Colonic mucosa (tissue), 4 donors: Measurements from ENCODE around the gene OR2S2. TPM values are rescaled to one million over a fixed set of nuclear protein-coding genes. Genes with fewer than 3 reads are reported as not detected.
"Not testable (repeated sequence)": the region's sequence is repeated elsewhere in the genome, so short reads cannot be mapped to it uniquely, and the experiment has no call there.

ENCODE experiments used
- DNase-seq: peaks from one replicate; pipeline ENCODE4 v3.0.0-alpha.2; 2020
- H3K27ac ChIP-seq: fragments of 200-600 bp; one replicate; pipeline ENCODE4 v1.8.0; 2021
- H3K27me3 ChIP-seq: fragments of 200-600 bp; one replicate; pipeline ENCODE4 v1.8.0; 2021
- H3K36me3 ChIP-seq: fragments of 200-600 bp; one replicate; pipeline ENCODE4 v1.8.0; 2021
- H3K4me1 ChIP-seq: fragments of 200-600 bp; one replicate; pipeline ENCODE4 v1.8.0; 2021; ENCODE audit warnings: mild to moderate bottlenecking
- H3K4me3 ChIP-seq: fragments of 200-600 bp; one replicate; pipeline ENCODE4 v1.8.0; 2021
- H3K9ac ChIP-seq, 2 donors: one replicate each; pipeline ENCODE4 v1.7.0; 2013; ENCODE audit warnings: control low read depth in 2 of 2, low read depth in 2 of 2, low read length in 2 of 2
- H3K9me3 ChIP-seq: fragments of 200-600 bp; one replicate; pipeline ENCODE4 v1.8.0; 2021
- intact Hi-C: fragments of 100-400 bp; cut with DNase I; formaldehyde crosslinking; loops from one replicate; pipeline ENCODE4 v1.14.1; 2022
- total RNA-seq, 2 donors: library from RNA; stranded (reverse); fragmentation: NEBNext Ultra II Directional in 1 of 2; extraction: Animal tissue kit (Norgen Biotek cat#: 25700) in 1 of 2; gene quantifications; one replicate each; pipeline ENCODE4 v1.2.1, GENCODE V29; 2021
- TF ChIP-seq, protein P1 (sequence below): fragments of 200-600 bp; IDR thresholded peaks from one replicate; pipeline ENCODE4 v1.8.0; 2022; ENCODE audit warnings: antibody characterized with exemption, mild to moderate bottlenecking
- donor health status: healthy.
- donor health status: DM: no; HTN: no; CAD: no.
- donor health status: DM: no; HTN: no; CAD: no.

Gene OR2S2, protein sequence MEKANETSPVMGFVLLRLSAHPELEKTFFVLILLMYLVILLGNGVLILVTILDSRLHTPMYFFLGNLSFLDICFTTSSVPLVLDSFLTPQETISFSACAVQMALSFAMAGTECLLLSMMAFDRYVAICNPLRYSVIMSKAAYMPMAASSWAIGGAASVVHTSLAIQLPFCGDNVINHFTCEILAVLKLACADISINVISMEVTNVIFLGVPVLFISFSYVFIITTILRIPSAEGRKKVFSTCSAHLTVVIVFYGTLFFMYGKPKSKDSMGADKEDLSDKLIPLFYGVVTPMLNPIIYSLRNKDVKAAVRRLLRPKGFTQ
- not detected for total RNA-seq

DNA sequence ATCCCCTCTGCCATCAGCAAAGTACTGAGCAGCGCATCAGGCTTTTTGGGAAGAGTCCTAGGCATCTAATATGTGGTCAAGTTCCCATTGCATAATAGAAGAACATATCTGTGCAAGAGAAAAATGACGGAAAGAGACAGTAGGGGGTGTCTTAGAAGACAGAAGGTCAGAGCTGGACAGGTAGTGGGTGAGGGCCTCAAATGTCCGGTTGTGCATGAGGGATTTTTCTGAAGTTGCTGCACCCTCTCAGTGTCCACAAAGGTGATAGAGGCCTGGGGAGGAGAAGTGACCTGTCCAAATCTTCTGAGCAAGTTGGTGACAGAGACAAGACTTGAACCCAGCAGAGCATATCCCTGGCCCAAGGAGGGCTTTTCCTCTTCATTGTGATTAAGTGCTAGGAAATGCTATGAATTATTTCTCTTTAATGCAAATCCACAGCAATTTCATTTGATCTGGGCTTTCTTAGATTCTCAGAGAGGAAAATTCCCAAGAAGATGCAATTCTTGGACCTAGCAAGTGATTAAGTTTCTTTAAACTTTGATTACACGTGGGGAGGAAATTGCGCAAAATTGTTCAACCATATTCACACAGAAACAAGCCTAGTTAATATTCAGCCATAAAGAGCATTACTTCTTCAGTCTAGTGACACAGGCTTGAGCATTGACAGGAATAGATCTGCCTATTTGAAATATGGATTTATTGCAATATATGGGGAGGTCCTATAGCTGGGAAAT, at the start of gene OR2S2:
TSS of gene OR2S2 (minus strand) at position 51 of the 734 bp plus-strand sequence. CDS start 56 bp downstream, outside the sequence.
- intact Hi-C loops, result no loop called here

DNA sequence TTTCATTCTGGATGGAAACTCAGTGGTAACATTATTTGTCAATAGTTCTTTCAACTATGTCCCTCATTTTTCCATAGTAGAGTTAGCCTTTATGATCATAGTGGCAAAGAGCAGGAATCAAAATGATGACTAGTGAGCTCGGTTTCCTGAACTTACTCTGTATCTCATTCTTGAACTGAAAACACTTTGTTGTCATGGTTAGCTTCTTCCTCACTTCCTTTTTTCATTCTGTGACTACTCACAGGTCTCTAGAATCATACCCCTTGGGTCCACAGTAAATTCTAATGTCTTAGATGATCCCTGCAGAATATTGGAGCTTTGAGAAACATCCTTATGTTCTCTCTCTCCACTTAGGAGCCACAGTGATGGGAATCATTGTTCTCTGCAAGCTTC, 49.4 kb upstream of the OR2S2 start:
- Histone ChIP-seq H3K4me1 (peaks cover 14% of the 10 kb centered on the region), H3K9me3 (no peaks in the 10 kb centered on the region), H3K27me3 (no peaks in the 10 kb centered on the region), H3K27ac (peak overlapping the region; percentile 69), H3K36me3 (no peaks in the 10 kb centered on the region), H3K4me3 (no peak overlapping the region), H3K9ac (no peak overlapping the region)
- TF ChIP-seq, protein P1, sequence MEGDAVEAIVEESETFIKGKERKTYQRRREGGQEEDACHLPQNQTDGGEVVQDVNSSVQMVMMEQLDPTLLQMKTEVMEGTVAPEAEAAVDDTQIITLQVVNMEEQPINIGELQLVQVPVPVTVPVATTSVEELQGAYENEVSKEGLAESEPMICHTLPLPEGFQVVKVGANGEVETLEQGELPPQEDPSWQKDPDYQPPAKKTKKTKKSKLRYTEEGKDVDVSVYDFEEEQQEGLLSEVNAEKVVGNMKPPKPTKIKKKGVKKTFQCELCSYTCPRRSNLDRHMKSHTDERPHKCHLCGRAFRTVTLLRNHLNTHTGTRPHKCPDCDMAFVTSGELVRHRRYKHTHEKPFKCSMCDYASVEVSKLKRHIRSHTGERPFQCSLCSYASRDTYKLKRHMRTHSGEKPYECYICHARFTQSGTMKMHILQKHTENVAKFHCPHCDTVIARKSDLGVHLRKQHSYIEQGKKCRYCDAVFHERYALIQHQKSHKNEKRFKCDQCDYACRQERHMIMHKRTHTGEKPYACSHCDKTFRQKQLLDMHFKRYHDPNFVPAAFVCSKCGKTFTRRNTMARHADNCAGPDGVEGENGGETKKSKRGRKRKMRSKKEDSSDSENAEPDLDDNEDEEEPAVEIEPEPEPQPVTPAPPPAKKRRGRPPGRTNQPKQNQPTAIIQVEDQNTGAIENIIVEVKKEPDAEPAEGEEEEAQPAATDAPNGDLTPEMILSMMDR, result no peak
- intact Hi-C loops, result loop anchor here (5.0 kb wide), 1 partner anchor 40 kb away; no protein-coding TSS in a partner anchor
- no peak for DNase-seq

More for the DNA sequence above, at the start of gene OR2S2:
- H3K9me3 ChIP-seq, result no peaks in the 10 kb centered on the region
- no peak within 1 kb of the TSS for H3K27ac ChIP-seq
- TF ChIP-seq, protein P1, result no peak
- H3K36me3 ChIP-seq, result no peaks in the 10 kb centered on the region
- no peak within 1 kb of the TSS for H3K9ac ChIP-seq
- DNase-seq, result no peak
- H3K4me3 ChIP-seq, result no peak within 1 kb of the TSS
- H3K27me3 ChIP-seq, result no peaks in the 10 kb centered on the region
- H3K4me1 ChIP-seq, result no peaks in the 10 kb centered on the region

DNA sequence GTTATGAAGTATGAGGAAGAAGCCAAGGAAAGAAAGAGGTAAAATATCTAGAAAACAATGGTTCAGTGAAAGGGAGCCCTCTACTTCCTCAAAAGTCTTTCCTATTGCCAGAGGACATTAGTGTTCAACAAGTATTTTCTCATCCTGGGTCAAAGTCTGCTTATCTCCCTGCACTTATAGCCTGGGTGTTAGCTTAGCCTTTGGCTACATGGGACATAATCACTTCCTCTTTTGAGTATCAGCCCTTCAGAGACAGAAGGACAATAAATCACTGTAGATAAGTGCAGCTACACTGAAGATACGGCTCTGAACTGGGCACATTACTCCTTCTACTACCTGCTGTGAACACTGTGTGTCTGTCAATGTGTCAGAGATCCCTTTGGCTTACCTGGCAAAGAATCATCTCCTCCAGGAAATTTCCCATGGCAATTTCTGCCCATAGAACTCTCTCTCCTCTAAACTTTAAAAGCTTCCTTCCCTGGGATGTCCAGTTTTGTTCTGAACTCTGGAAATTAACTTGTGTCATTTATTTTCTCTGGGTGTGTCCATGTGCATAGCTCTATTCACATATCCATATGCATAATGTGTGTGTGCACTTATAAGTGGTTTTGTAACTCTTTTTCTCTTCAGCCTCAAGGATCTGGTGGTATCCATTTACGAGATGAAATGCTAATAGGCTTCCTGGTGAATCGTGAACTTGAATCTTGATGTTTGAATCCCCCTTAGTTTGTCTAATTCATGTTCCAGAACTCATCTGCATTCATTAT, 48.8 kb upstream of the OR2S2 start:
- H3K4me3 ChIP-seq, result no peak overlapping the region
- intact Hi-C loops, result loop anchor here (5.0 kb wide), 1 partner anchor 39 kb away; no protein-coding TSS in a partner anchor
- peak overlapping the region; percentile 69 for H3K27ac ChIP-seq
- no peak overlapping the region for H3K9ac ChIP-seq
- DNase-seq, result peak; percentile 56
- H3K36me3 ChIP-seq, result no peaks in the 10 kb centered on the region
- H3K4me1 ChIP-seq, result peaks cover 14% of the 10 kb centered on the region
- H3K27me3 ChIP-seq, result no peaks in the 10 kb centered on the region
- H3K9me3 ChIP-seq, result no peaks in the 10 kb centered on the region
- TF ChIP-seq, protein P1, result no peak

DNA sequence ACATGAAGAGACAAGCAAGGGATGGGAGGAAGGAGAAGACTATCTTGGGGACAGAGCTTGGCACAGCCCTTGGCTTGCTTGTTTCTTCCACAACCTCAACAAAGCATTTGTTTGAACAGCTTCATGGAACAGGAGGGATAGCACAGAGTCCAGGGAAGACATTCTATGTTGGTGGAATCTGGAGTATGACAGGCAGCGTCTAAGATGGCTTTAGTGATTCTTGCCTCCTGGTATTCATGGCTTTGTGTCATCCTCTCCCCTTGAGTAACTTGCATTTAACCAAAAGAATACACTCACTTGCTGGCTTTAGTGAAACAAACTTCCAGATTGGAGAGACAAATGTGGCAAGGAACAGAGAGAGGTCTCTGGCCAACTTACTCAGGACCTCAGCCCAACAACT, 47.9 kb upstream of the OR2S2 start:
- Histone ChIP-seq H3K4me1 (peaks cover 14% of the 10 kb centered on the region), H3K4me3 (no peak overlapping the region), H3K27ac (peak overlapping the region; percentile 54), H3K36me3 (no peaks in the 10 kb centered on the region), H3K27me3 (no peaks in the 10 kb centered on the region), H3K9me3 (no peaks in the 10 kb centered on the region), H3K9ac (no peak overlapping the region)
- TF ChIP-seq, protein P1, result no peak
- intact Hi-C loops, result loop anchor here (5.0 kb wide), 1 partner anchor 39 kb away; no protein-coding TSS in a partner anchor
- DNase-seq, result no peak

DNA sequence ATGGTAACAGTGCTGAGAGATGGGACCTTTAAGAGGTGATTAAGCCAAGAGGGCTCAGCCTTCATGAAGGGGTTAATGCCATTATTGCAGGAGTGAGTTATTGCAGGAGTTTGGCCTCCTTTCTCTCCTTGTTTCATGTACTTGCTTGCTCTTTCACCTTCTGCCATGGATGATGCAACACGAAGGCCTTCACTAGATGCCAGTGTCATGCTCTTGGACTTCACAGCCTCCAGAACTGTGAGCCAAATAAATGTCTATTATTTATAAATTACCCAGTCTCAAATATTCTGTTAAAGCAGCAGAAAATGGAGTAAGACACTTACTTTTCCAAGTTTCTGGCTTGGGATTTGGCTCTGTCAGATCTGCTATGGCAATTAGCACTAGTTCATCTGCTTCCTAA, 40.4 kb upstream of the OR2S2 start:
- H3K4me3 ChIP-seq, result no peak overlapping the region
- H3K9me3 ChIP-seq, result no peaks in the 10 kb centered on the region
- H3K27me3 ChIP-seq, result no peaks in the 10 kb centered on the region
- H3K9ac ChIP-seq, result no peak overlapping the region
- TF ChIP-seq, protein P1, result no peak
- no peak for DNase-seq
- no peaks in the 10 kb centered on the region for H3K36me3 ChIP-seq
- no peaks in the 10 kb centered on the region for H3K4me1 ChIP-seq
- intact Hi-C loops, result no loop called here
- H3K27ac ChIP-seq, result no peak overlapping the region

DNA sequence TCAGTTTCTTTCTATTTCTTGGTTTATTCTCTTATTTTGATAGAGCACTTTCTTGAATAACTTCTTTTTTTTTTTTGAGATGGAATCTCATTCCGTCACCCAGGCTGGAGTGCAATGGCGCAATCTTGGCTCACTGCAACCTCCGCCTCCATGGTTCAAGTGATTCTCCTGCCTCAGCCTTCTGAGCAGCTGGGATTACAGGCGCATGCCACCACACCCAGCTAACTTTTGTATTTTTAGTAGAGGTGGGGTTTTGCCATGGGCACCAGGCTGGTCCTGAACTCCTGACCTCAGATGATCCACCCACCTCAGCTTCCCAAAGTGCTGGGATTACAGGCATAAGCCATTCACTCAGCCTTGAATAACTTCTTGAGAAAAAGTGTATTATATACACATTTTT, 39.1 kb upstream of the OR2S2 start:
- intact Hi-C loops, result not testable (repeated sequence)

More for the DNA sequence above, 39.1 kb upstream of the OR2S2 start:
- not testable (repeated sequence) for H3K27me3 ChIP-seq, H3K9ac ChIP-seq, H3K4me1 ChIP-seq, DNase-seq, H3K4me3 ChIP-seq, H3K27ac ChIP-seq, H3K36me3 ChIP-seq, H3K9me3 ChIP-seq
